T-cell (primary cell): ENCODE measurements around the gene ITGA4. TPM values are rescaled to one million over a fixed set of nuclear protein-coding genes. Genes with fewer than 3 reads are reported as not detected.

Source experiments
- ATAC-seq, 4 experiments: fragments of 200-7000 bp in 3 of 4; fragments of 150-1000 bp in 1 of 4; cut with Tn5 transposase; replicated peaks in 1 of 4; 1 replicate in 3 of 4; 2 replicates in 1 of 4; pipeline ENCODE4 v1.10.0; 2021; ENCODE audit warnings: moderate library complexity in 3 of 4, mild to moderate bottlenecking in 2 of 4, moderate number of reproducible peaks in 1 of 4
- CTCF ChIA-PET, 2 donors: fragments of 300-600 bp; sonication (Branson Sonifier 250); formaldehyde crosslinking; loops; one replicate each; lab custom pipeline; 2022; ENCODE audit warnings: antibody characterized with exemption in 2 of 2; lab: Charles Lee
- POLR2A ChIA-PET, 2 donors: fragments of 300-600 bp; sonication (Branson Sonifier 250); formaldehyde crosslinking; loops; one replicate each; lab custom pipeline; 2022; ENCODE audit warnings: antibody characterized with exemption in 2 of 2; lab: Charles Lee
- DNase-seq, 35 experiments: peaks; one replicate each; pipeline versions ENCODE4 v3.0.0 to v3.0.0-alpha.2; 2013 to 2023
- H3K27ac ChIP-seq: one replicate; pipeline ENCODE4 v1.5.1; 2013; ENCODE audit warnings: low read length
- H3K27me3 ChIP-seq, 2 experiments: replicated peaks in 1 of 2; 1 replicate in 1 of 2; 2 replicates in 1 of 2; pipeline versions ENCODE4 v1.6.1 to v1.7.0; 2013; ENCODE audit warnings: low read length in 1 of 2, mixed read lengths in 1 of 2; ENCODE audit not compliant: control insufficient read depth in 2 of 2, insufficient read depth in 2 of 2; ENCODE audit errors: extremely low read depth in 1 of 2
- H3K36me3 ChIP-seq, 2 donors: 1 replicate in 1 of 2; 2 replicates in 1 of 2; pipeline versions ENCODE4 v1.6.1 to v1.7.0; 2013; ENCODE audit warnings: low read length in 1 of 2; ENCODE audit not compliant: control insufficient read depth in 2 of 2, insufficient read depth in 1 of 2; ENCODE audit errors: extremely low read depth in 1 of 2
- H3K4me1 ChIP-seq, 2 experiments: 1 replicate in 1 of 2; 2 replicates in 1 of 2; pipeline versions ENCODE4 v1.6.1 to v1.7.0; 2013; ENCODE audit warnings: low read length in 2 of 2, mixed read lengths in 1 of 2; ENCODE audit not compliant: insufficient read depth in 2 of 2, control insufficient read depth in 1 of 2; ENCODE audit errors: extremely low read depth in 1 of 2
- H3K4me3 ChIP-seq, 2 donors: 1 replicate in 1 of 2; 2 replicates in 1 of 2; pipeline versions ENCODE4 v1.5.1 to v1.7.0; 2013; ENCODE audit warnings: mild to moderate bottlenecking in 2 of 2, low read length in 1 of 2, moderate library complexity in 1 of 2; ENCODE audit not compliant: control insufficient read depth in 1 of 2; ENCODE audit errors: extremely low read depth in 1 of 2
- H3K9me3 ChIP-seq: 2 replicates; pipeline ENCODE4 v1.7.0; 2013
- H3K27ac Mint-ChIP-seq, 2 donors: one replicate each; pipeline ENCODE4 v1.8.0; 2020 to 2021; ENCODE audit warnings: mild to moderate bottlenecking in 2 of 2, mixed read lengths in 2 of 2
- H3K27me3 Mint-ChIP-seq, 2 donors: one replicate each; pipeline ENCODE4 v1.8.0; 2021 to 2022; ENCODE audit warnings: mixed read lengths in 2 of 2
- H3K36me3 Mint-ChIP-seq: one replicate; pipeline ENCODE4 v1.8.0; 2021; ENCODE audit warnings: mixed read lengths
- H3K4me1 Mint-ChIP-seq, 3 donors: one replicate each; pipeline ENCODE4 v1.8.0; 2020 to 2022; ENCODE audit warnings: mixed read lengths in 3 of 3, mild to moderate bottlenecking in 1 of 3
- H3K4me3 Mint-ChIP-seq, 3 donors: one replicate each; pipeline ENCODE4 v1.8.0; 2020 to 2022; ENCODE audit warnings: mild to moderate bottlenecking in 3 of 3, mixed read lengths in 3 of 3, moderate library complexity in 3 of 3
- H3K9me3 Mint-ChIP-seq, 3 donors: one replicate each; pipeline ENCODE4 v1.8.0; 2020 to 2022; ENCODE audit warnings: mixed read lengths in 3 of 3
- WGBS: methylation state at CpG from one replicate; pipeline ENCODE4 v1.1.5; 2013; ENCODE audit warnings: missing lambda C conversion rate; ENCODE audit not compliant: insufficient coverage; 5-methylcytosine and 5-hydroxymethylcytosine counted together
- total RNA-seq, 35 experiments: library from RNA in 6 of 35; stranded (reverse) in 6 of 35; fragments of 120-200 nt in 1 of 35; gene quantifications; one replicate each; pipeline versions ENCODE4 v1.2.1 to v1.2.4 and lab custom pipeline; 2013 to 2026

Gene ITGA4
- total RNA-seq, 5 donors from 2014 or later (not counting 1 experiment from before 2014, with no cell fraction given): 150 to 318 (median 255) TPM

GRCh38 chr2:181472990-181473389 lies 15.8 kb downstream of the ITGA4 start:
- Histone ChIP-seq H3K27me3 (no peaks in the 10 kb centered on the region), H3K4me3 (no peak overlapping the region), H3K4me1 (peaks cover 18 to 24% of the 10 kb centered on the region in 2 experiments), H3K36me3 (peaks cover 0 to 49% of the 10 kb centered on the region in 2 donors), H3K27ac (peak overlapping the region; percentile 0), H3K9me3 (no peaks in the 10 kb centered on the region)
- no peak for DNase-seq
- peak overlapping the region; percentile 68 to 88 for H3K27ac Mint-ChIP-seq
- ATAC-seq: no peak
- 82% methylated on average over 3 of the region's 6 CpGs for WGBS
- H3K4me1 Mint-ChIP-seq: peaks cover 70 to 87% (median 85%) of the 10 kb centered on the region in 3 donors
- H3K36me3 Mint-ChIP-seq: peaks cover 77% of the 10 kb centered on the region
- H3K27me3 Mint-ChIP-seq: no peaks in the 10 kb centered on the region
- H3K9me3 Mint-ChIP-seq: no peaks in the 10 kb centered on the region
- ChIA-PET CTCF (interaction anchor here in 1 of 2 donors (1.2 kb wide), 1 partner anchor 369 kb away, joined by 3 read pairs; no protein-coding TSS in a partner anchor), POLR2A (no interaction called here)
- H3K4me3 Mint-ChIP-seq: peak overlapping the region in 2 of 3 donors; percentile 58 to 59

DNA sequence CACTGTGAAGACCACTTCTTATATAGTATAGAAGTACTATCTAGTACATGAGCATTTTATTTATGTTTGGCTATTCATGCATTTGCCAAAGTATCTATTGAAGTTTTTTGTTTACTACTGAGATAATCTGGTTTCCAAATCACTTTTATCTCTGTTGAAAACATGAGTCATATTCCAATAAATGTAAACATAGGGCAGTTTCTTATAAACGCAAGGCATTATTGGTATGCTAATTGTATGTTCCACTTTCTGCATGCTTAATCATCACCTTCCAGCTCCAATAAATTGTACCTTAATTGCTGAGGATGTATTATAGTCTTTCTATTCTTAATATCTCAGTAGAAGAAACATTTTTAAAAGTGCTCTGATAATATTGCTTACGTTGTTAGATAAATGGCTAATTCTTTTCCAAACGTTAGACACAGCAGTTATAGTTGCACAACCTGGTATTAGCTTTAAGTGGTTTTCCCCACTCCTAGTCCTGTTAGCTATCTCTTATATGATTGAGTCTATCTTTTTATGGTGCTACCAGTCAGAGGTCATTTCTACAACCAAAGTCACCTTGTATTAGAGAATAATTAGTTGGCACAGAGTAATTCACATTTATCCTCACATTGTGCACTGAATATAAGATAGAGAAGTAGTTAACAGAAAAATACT lies 17.2 kb downstream of the ITGA4 start:
- no peak overlapping the region for H3K27ac ChIP-seq
- Mint-ChIP-seq H3K36me3 (peaks cover 70% of the 10 kb centered on the region), H3K9me3 (no peaks in the 10 kb centered on the region), H3K4me1 (peaks cover 59 to 78% (median 74%) of the 10 kb centered on the region in 3 donors), H3K27me3 (no peaks in the 10 kb centered on the region), H3K4me3 (no peak overlapping the region), H3K27ac (no peak overlapping the region)
- no peaks in the 10 kb centered on the region for H3K9me3 ChIP-seq
- no CpG with 5 or more reads among the region's 3 CpGs for WGBS
- no peak for DNase-seq
- ChIA-PET POLR2A (interaction anchor here in 1 of 2 donors (0.6 kb wide), 1 partner anchor 165 kb away, joined by 3 read pairs; no protein-coding TSS in a partner anchor), CTCF (interaction anchor here in 1 of 2 donors (1.2 kb wide), 2 partner anchors 370 kb away, joined by 3 read pairs; no protein-coding TSS in a partner anchor)
- H3K4me3 ChIP-seq: no peak overlapping the region
- no peak for ATAC-seq
- H3K4me1 ChIP-seq: peaks cover 18% of the 10 kb centered on the region in 2 experiments
- H3K27me3 ChIP-seq: no peaks in the 10 kb centered on the region
- peaks cover 0 to 49% of the 10 kb centered on the region in 2 donors for H3K36me3 ChIP-seq

DNA sequence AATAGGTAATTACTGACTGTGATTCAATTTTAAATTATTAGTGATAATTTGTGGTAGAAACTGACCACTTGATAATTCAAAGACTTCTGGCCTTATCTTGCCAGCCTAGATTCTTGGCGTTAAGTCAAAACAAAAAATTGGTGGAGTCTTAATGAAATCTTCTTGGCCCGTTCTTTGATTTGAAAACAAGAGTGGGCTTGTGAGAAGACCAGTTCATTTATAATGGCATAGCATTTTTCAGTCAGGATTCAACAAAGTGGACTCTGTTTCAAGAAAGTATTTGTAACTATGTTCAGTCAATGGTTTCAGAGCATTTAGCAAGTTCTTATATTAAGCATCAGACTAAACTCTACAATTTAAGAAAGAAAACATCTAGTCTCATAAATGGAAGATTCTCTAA lies 26.0 kb downstream of the ITGA4 start:
- H3K27me3 ChIP-seq: no peaks in the 10 kb centered on the region
- no peak for DNase-seq
- POLR2A ChIA-PET: no interaction called here
- H3K4me1 ChIP-seq: no peaks in the 10 kb centered on the region
- H3K4me1 Mint-ChIP-seq: peaks cover 17 to 30% (median 27%) of the 10 kb centered on the region in 3 donors
- CTCF ChIA-PET: interaction anchor here in 1 of 2 donors (1.0 kb wide), 1 partner anchor 401 kb away, joined by 3 read pairs; no protein-coding TSS in a partner anchor
- peaks cover 3 to 82% of the 10 kb centered on the region in 2 donors for H3K36me3 ChIP-seq
- no peak overlapping the region for H3K4me3 ChIP-seq
- H3K27ac ChIP-seq: no peak overlapping the region
- 100% methylated on average over 1 of the region's 2 CpGs for WGBS
- H3K9me3 ChIP-seq: no peaks in the 10 kb centered on the region
- peaks cover 62% of the 10 kb centered on the region for H3K36me3 Mint-ChIP-seq
- H3K27ac Mint-ChIP-seq: peak overlapping the region in 1 of 2 donors; percentile 25
- H3K27me3 Mint-ChIP-seq: no peaks in the 10 kb centered on the region
- H3K4me3 Mint-ChIP-seq: no peak overlapping the region
- H3K9me3 Mint-ChIP-seq: no peaks in the 10 kb centered on the region
- ATAC-seq: no peak

DNA sequence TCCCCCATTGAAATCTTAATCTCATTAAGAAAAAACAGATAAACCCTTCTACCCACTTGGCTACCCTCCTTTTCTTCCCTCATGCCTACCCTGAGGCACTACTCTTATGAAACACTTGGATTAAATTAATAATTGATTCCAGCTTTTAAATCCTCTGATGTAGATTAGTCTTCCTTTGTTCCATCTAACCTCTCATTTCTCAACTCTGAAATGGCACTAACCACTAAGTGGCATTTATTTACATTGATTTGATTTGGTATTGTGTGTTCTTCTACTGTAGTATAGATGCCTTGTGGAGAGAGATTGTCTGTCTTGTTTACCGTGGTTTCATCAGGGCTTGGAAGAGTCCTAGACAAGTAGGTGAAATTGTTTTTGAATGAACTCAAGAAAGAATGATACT lies 26.7 kb downstream of the ITGA4 start:
- Mint-ChIP-seq H3K4me1 (peaks cover 18 to 30% (median 28%) of the 10 kb centered on the region in 3 donors), H3K9me3 (no peaks in the 10 kb centered on the region), H3K27ac (peak overlapping the region; percentile 19 to 43), H3K27me3 (no peaks in the 10 kb centered on the region), H3K36me3 (peaks cover 63% of the 10 kb centered on the region), H3K4me3 (no peak overlapping the region)
- ChIA-PET POLR2A (no interaction called here), CTCF (interaction anchor here in 1 of 2 donors (1.0 kb wide), 1 partner anchor 401 kb away, joined by 3 read pairs; no protein-coding TSS in a partner anchor)
- no peaks in the 10 kb centered on the region for H3K9me3 ChIP-seq
- H3K27me3 ChIP-seq: no peaks in the 10 kb centered on the region
- H3K4me1 ChIP-seq: no peaks in the 10 kb centered on the region
- WGBS: 80% methylated on average over 1 of the region's 1 CpG
- DNase-seq: no peak
- no peak overlapping the region for H3K27ac ChIP-seq
- H3K4me3 ChIP-seq: no peak overlapping the region
- ATAC-seq: no peak
- peaks cover 3 to 84% of the 10 kb centered on the region in 2 donors for H3K36me3 ChIP-seq

GRCh38 chr2:181484851-181485637 lies 27.9 kb downstream of the ITGA4 start:
- ChIA-PET POLR2A (no interaction called here), CTCF (no interaction called here)
- Histone ChIP-seq H3K9me3 (no peaks in the 10 kb centered on the region), H3K27ac (no peak overlapping the region), H3K4me1 (no peaks in the 10 kb centered on the region), H3K27me3 (no peaks in the 10 kb centered on the region), H3K36me3 (peaks cover 3 to 80% of the 10 kb centered on the region in 2 donors), H3K4me3 (no peak overlapping the region)
- DNase-seq (no peak), ATAC-seq (no peak)
- Mint-ChIP-seq H3K27ac (no peak overlapping the region), H3K27me3 (no peaks in the 10 kb centered on the region), H3K9me3 (no peaks in the 10 kb centered on the region), H3K4me1 (peaks cover 22 to 35% (median 34%) of the 10 kb centered on the region in 3 donors), H3K4me3 (no peak overlapping the region), H3K36me3 (peaks cover 69% of the 10 kb centered on the region)
- WGBS: 100% methylated on average over 1 of the region's 5 CpGs

GRCh38 chr2:181485638-181485946 lies 28.4 kb downstream of the ITGA4 start:
- no peaks in the 10 kb centered on the region for H3K9me3 ChIP-seq
- CTCF ChIA-PET: no interaction called here
- H3K27me3 ChIP-seq: no peaks in the 10 kb centered on the region
- ATAC-seq (no peak), DNase-seq (no peak)
- H3K27ac ChIP-seq: no peak overlapping the region
- Mint-ChIP-seq H3K9me3 (no peaks in the 10 kb centered on the region), H3K4me1 (peaks cover 27 to 38% (median 35%) of the 10 kb centered on the region in 3 donors), H3K27ac (no peak overlapping the region), H3K4me3 (no peak overlapping the region), H3K27me3 (no peaks in the 10 kb centered on the region), H3K36me3 (peaks cover 67% of the 10 kb centered on the region)
- POLR2A ChIA-PET: no interaction called here
- no CpG with 5 or more reads among the region's 3 CpGs for WGBS
- no peak overlapping the region for H3K4me3 ChIP-seq
- H3K4me1 ChIP-seq: no peaks in the 10 kb centered on the region
- H3K36me3 ChIP-seq: peaks cover 3 to 77% of the 10 kb centered on the region in 2 donors
